HG03460 (cell line): ENCODE measurements around the gene KLHL29.

Experiments used
- ATAC-seq: cut with Tn5 transposase; IDR thresholded peaks from one replicate; pipeline ENCODE4 v1.9.1; 2021; ENCODE audit not compliant: unreplicated experiment

Gene KLHL29

DNA sequence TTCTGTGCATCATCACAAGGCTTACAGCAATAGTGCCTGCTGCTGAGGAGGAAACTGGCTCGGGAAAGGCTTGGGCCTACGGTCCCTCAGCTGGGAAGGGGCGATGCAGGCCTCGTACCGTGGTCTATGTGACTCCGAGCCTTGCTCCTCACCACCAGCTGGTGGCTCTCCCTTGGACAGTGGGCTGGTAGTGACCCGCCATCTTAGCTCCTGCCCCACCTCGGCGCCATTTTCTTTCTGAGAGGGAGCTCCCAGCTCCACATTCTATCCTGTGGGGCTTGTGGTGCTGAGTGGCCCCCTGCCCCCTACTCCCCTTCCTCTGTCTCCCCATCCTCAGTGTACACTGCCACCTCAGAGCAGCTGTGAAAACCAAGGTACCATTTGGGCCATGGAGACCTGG, 255.7 kb downstream of the KLHL29 start:
- ATAC-seq, result no peak

DNA sequence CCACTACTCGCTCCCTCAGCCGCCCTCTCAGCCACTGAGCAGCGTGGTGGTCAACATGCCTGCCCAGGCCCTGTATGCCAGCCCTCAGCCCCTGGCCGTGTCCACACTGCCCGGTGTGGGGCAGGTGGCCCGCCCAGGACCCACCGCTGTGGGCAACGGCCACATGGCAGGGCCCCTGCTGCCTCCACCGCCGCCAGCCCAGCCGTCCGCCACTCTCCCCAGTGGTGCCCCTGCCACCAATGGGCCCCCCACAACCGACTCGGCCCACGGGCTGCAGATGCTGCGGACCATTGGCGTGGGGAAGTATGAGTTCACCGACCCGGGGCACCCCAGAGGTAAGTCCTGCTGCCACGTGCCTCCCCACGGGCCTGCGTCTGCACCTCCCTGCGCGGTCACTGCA, 257.5 kb downstream of the KLHL29 start:
- no peak for ATAC-seq

DNA sequence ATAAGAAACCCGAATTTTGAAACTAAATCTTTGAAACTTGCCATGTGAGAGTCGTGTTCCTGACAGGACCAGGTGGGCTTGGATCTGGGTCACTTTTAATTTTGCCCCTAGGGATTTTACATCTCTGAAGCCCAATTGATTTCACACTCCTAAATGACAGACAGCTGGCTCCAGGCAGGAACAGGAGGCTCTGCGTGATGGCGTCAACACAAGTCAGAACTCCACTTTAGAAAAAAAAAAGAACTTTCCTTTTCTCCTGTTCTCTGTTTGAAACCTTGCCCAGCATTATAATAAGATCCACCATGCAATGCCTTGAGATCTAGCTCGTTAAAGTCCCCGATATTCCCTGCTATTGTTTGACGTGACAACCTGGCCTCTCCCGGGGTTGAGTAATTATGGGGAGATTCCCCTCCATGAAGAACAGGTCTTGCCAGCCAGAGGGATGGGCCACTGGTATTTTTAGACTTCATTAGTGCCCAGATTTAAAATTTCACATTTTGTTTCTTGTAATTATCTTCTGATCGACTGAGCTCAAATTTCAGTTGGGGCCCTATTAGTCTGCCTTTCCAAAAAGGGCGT, 260.3 kb downstream of the KLHL29 start:
- ATAC-seq, result no peak

DNA sequence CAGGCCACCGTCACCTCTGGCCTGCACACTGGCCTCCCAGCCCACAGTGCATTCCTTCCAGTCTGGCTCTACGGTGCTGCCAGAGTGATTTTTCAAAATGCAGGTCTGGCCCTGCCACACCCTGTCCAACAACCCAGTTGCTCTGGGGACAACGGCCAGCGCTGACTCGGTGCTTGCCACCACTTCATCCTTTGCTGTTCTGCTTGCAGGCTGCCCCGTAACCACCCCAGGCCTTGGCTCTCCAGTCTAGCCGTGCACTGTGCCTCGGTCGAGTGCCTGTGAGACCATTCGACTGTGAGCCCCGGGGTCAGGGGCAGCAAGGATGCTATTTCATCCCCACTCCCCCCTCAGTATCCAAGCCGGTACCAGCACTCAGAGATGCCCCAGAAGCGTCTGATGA, 262.6 kb downstream of the KLHL29 start:
- no peak for ATAC-seq

DNA sequence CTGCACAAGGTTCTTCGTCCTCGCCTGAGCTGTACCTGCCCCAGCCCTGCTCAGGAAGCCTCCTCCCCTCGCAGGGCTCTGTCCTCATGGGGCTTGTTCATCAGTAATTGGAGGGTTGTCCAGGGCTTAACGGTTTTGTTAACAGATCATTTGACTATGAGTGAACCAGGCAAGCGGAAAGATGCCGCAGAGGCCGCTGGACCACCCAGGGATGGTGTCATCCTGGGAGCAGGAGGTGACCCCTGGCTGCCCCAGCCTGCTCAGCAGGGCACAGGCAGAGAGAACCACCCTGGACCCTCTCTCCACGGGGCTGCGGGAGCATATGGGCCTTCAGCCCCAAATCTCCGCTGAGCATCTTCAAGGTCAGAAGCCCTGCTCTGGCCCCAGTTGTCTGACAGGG, 264.3 kb downstream of the KLHL29 start:
- no peak for ATAC-seq

DNA sequence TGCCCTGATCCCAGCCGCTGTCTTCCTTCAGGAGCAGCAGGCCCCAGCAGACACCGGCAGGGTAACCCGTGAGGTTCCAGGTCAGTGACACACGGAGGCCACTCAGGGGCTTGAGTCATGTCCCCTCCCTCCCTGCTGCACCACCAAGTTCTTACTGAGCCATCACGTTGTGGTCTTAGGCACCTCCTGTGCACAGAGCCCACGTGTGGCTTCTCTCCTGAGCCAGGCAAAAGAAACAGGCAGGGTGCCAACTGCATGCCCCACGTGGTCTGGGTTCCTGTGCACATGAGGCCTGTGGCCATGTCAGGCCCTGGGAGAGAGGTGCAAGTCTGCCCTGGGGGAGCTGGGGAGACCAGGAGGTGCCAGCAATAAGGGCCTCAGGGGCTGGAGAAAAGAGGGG, 264.8 kb downstream of the KLHL29 start:
- no peak for ATAC-seq

DNA sequence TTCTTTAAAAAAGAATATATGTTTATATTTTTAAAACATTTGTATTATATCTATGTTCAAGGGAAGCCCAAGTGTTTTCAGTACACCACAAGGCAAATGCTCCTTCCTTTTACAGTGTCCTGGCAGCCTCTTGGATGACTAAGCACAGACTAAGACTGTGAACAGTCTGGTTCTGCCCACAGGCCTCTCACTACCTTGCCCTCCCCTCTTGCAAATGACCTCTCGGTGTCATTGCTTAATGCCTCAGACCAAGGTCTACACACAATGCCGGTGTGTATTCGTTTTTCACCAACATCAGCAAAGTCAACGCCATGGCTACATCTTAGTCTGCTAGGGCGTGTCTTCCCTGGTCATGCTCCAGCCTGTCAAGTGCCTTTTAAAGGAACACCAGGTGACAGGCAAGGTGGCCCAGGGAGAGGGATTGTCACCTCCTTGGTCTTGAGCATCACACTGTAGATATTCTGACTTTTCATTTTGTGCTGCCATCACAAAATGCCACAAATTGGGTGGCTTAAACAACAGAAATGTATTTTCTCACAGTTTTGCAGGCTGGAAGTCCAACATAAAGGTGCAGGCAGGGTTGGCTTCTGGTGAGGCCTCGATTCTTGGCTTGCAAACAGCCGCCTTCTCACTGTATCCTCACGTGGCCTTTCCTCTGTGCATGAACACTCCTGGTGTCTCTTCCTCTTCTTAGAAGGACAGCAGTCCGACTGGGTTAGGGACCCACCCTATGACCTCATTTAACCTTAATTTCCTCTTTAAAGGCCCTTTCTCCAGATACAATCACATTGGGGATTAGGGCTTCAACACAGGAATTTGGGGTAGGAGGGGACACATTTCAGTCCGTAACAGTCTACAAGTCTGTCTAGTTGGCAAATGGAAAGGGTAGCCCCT, 266.5 kb downstream of the KLHL29 start:
- no peak for ATAC-seq

DNA sequence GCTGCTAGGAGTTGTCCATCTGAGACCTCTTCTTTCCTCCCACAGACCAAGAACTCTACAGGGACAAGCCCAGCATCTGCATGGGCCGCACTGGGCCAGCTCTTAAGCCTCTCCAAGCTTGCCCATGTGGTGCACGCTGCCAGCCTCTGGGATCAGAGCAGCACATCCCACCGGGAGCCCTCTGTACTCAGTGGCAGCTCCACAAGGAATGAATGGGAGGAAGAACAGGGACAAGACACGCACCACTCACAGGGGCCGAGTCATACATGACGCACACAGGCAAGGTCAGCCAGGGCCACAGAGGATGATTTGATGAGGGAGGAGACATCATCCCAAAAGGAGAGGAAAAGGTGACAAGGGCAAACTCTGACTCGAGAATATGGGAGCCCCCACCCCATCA, 268.3 kb downstream of the KLHL29 start:
- no peak for ATAC-seq

DNA sequence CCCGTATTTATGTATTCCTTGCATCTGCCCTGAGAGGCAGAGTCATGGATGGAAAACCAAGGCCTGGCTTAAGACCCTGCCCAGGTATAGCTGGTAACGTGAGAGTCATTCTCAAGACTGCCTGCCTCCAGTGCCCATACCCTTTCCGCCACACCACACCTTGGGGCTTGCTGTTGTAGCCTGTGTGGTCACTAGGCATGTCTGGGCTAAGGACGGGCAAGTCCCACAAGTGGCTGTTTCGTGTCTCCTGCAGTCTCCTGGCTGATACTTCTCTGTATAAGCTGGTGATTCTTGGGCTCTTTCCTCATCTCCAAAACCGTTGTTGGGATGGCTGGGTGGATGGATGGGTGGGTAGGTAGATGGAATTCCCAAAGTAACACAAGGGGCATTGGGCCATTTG, 269.8 kb downstream of the KLHL29 start:
- no peak for ATAC-seq

DNA sequence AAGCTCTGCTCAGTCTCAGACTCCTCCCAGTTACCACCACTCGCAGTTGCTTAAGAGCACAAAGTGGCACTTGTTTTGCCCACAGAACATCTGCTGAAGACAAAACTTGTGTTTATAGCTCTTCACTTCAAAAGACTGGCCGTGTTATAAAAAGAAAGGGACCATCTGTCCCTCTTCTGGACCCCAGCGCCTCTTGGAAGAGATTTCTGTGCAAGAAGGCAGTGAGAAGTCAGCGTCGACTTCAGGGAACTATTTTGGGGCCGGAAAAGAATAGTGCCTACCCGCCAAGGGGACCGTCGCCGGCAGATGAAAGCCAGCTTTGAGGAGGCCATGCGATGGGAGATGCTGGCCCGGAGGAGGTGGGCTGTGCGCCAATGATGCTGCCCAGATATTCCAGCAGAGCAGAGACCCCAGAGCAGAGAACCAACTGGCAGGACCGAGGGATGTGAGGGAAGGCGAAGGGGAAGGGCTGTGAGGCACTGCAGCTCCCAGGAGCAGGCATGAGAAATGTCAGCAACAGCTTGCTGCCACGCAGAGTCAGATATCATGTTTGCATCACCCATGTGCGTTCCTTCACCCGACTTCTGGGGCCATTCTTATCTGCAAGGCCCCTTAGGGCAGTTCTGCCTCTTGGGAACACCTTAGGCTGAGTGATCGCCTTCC, 271.1 kb downstream of the KLHL29 start:
- ATAC-seq, result no peak

DNA sequence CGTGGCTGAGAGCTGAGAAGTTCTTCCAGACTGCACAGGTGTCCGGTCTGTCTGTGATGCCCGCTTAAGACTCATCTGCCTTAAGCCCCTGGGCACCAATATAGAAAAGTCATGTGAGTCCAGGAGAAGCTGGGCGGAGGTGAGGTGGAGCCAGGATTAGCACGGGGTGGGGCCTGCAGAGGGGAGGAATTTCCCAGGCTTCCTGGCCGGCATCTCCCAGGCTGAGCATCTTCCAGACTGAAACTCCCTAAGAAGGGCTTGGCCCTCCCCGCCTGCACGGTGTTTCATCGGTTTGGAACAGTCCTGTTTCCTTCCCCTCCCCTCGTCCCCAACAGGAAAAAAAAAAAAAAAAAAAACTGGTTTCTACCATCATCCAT, 271.6 kb downstream of the KLHL29 start:
- no peak for ATAC-seq

DNA sequence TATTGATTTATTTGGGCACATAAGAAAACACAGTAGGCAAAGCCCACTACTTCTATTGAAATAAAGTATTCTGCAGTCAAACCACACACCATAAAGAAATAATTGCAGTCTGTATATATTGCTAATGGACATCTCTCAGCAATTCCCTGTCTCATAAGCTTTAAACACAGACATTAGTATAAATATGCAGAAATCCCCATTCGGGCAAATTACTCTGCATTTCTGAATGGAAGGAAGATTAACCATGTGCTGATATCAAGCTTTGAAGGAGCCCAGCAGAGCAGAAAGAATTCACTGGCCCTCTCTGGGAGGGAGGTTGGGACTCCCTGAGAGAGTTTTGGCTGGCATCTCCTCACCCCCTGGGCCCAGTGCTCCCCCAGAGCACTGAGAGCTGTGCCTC, 272.4 kb downstream of the KLHL29 start:
- ATAC-seq, result no peak

DNA sequence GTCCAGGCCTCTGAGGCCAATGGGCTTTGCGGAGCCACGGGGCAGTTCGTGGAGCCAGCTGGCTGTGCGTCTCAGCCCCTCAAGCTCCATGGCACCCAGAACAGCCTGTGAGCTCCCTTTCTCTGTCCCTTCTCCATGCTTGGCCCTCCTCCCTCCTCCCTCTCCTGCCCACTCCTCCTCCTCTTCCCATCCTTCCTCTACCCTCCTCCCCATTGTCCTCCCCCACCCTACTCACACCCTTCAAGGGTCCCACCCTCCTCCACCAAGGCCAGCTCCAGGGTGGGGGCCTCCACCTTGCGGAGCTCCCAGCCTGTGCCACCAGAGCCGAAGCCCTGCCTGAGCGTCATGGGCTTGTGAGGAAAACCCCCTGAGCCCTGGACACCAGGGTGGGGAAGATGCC, 273.0 kb downstream of the KLHL29 start:
- ATAC-seq, result no peak

DNA sequence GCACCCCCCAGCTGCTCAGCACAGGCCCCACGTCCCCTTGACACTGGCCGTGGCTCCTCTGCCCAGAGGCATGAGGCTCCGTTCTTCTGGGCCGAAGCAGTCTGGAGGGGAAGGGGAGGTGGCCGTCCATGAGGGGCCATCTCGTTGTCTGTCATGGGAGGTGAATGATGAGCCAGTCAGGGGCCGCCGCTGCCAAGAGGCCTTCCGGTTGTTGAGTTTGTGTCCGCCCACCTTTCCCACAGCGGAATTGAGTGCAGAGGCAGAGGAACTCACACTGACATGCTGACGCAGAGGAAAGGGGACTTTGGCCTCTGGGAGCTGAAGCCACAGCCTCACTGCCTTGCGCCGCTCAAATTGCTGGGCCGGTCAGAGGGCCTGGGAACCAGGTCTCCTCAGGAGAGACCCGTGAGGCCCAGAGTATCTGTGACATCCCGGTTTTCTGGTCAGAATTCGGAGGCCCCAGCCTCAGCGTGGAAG, 273.5 kb downstream of the KLHL29 start:
- no peak for ATAC-seq

DNA sequence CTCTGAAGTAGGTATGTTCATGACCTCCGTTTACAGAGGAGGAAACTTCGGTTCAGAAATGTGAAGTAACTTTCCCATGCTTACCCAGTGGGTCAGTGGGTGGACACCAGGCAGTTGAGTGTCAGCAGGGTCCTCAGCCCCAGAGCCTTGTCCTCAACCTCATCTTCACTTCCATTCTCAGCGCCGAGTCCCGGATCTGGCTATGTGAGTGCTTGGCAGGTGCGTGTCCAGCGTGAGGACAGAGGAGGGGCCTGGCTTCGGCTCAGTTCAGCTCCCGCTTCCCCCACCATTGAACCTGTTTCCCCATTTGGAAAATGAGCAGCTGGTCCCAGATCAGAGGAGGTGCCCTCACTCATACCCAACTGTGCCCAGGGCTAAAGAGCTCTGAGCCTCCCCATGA, 274.3 kb downstream of the KLHL29 start:
- no peak for ATAC-seq

DNA sequence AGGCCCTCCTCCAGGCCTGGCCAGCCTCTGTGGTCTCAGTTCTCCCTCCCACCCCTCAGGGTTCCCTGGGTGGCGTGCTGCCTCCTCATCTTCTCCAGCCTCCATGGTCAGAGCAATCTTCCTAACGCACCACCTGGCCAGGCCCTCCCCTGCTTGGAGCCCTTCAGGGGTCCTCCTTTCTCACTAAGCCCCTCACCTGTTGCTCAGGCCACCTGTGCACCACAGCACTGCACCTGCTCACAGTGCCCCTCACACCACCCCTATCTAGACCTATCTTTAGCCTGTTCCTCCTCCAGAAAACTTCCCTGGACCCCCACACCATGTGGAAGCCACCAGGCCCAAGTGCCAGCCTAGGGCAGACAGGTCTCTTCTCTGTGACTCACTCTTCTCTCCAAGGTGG, 274.8 kb downstream of the KLHL29 start:
- ATAC-seq, result no peak

DNA sequence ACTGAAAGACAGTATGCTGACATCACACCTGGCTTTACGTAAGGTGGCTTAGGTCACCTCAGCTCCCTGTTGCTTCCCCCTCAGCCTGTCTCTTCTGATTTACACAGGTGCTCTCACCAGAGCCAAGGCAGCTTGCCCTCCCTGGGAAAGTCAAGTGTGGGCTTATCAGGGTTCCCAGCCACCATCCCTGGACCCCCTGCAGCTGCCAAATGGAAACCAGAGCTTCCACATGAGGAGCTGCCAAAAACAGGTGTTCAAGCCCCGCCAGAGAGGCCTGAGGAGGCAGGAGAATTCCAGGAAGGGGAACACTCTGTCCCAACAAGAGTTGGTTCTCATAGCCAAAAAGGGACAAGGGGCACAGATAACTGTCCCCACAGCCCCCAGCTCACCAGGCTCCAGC, 275.3 kb downstream of the KLHL29 start:
- ATAC-seq, result no peak

DNA sequence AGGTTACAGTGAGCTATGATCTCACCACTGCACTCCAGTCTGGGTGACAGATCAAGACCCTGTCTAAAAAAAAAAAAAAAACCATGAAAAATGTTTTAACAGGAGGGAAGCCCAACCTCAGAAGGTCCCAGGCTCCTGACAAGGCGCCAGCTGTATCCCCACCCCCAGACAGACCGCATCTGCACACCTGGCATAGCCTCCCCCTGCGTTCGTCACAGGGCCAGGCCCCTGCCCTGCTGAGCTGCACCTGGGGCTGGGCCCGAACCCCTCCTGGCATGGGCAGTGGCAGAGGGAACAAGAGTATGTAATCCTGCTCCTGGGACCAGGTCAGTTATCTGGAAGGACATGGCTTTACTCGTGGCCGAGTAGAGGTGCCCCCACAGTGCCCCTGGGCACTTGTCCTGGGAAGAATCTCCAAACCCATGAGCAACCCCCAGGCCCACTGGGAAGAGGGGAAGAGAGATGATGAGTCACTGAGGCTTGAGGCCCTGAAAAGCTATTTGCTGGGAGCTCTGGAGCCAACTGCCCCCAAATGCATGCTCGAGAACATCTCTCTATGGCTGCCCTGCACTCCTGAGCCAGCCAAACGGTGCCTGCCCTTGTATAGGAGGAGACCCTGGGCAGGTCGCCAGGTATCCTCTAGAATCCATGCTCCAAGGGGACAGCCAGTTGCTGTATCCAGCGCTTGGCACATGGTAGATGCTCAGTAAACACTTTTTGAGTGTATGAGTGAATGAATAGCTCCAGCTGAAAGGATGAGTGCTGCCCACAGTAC, 276.5 kb downstream of the KLHL29 start:
- no peak for ATAC-seq

DNA sequence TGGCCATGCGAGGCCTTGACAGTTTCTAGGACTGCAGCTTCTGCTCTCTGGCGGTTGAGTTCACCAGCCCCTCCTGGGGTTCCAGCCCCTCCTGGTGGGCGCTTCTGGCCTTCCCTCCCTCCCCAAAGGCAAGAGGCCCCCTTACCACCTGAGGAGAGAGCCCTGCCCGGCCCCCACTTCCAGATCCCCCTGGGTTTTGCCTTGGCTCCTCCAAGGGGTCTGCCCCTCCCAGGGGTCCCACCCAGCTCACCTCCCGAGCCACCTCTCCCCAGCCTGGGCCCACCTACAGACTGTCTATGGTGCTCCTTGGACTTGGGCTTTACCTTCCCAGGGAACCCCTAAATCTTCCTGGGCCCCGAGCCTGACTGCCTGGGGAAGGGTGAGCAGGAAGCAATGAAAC, 277.5 kb downstream of the KLHL29 start:
- no peak for ATAC-seq

DNA sequence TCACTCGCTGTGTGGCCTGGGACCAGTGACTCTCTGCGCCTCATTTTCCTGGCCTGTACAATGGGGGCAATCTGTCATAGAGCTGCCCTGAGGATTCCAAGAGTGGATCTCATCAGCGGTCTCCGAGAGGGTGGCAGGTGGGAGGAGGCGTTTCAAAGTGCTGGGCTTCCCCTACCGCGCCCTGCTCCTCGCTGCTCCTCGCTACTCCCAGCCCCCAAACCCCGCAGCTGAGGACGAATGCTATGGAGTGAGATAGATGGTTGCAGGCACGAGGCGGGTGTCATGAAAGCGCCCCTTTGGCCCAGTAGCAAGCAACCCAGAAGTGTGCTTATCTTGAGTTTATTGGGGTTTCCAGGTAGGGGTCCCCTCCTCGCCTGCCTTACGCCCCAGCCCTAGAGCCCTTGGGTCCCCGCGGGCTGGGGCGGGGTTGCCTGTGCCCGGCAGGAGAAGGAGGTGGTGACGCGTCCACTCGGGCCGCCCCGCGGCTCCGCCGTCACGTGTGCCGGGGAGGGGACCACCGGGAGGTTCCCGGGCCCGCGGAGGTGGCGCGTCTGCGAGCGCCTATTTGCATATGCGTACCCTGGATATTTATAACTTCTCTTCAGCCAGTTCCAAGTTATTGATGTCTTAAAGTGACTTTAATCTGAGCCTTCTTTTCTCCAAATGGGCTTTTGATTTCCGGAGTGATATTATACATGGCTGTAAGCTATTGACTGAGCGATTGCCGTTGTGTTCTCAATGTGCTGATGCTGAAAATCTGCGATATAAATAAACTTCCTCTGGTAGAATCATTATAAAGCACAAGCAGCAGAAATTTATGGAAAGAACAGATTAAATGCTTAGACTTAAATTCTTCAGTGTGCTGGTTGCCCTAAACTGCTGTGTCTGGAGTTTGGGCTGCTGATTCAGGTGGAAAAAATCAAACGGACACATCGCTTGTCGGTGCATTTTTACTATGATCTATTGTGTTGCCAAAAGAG, 278.3 kb downstream of the KLHL29 start:
- no peak for ATAC-seq
